ENCODE results near the gene CGNL1. TPM values are rescaled to one million over a fixed set of nuclear protein-coding genes. Genes with fewer than 3 reads are reported as not detected.

Gene CGNL1
- total RNA-seq, 1 experiment from 2014 or later = 34.6 TPM

GRCh38 chr15:57343048-57343447, 33.3 kb upstream of the CGNL1 start:
- no peak overlapping the region for H3K27ac ChIP-seq (ENCODE audit: insufficient read length, low read depth, low read length)
- H3K4me3 Mint-ChIP-seq = no peak overlapping the region
- H3K36me3 Mint-ChIP-seq (ENCODE audit: insufficient read depth in 1 of 3, low read depth in 3 of 3) = peaks cover 0 to 6% (median 5%) of the 10 kb centered on the region in 3 experiments; a peak in 4 of 7 replicates
- no peaks in the 10 kb centered on the region for H3K9me3 ChIP-seq (ENCODE audit: control insufficient read depth, low read depth, low read length)
- H3K79me2 ChIP-seq (ENCODE audit: insufficient read depth, low read length) = no peaks in the 10 kb centered on the region
- H3K14ac ChIP-seq (ENCODE audit: insufficient read depth, low read length) = no peak overlapping the region
- peak overlapping the region in 2 of 3 experiments; percentile 8 to 69; a peak in 2 of 7 replicates for H3K27ac Mint-ChIP-seq
- no peaks in the 10 kb centered on the region for H3K27me3 ChIP-seq (ENCODE audit: insufficient read depth, low read length)
- no peak overlapping the region for H2BK120ac ChIP-seq (ENCODE audit: low read depth, low read length, poor library complexity, severe bottlenecking)
- H2BK5ac ChIP-seq (ENCODE audit: insufficient read length, low read length) = no peak overlapping the region
- H2AFZ ChIP-seq (ENCODE audit: low read length) = no peak overlapping the region
- no peak overlapping the region for H2AK5ac ChIP-seq (ENCODE audit: insufficient read length, low read length)
- H3K9me3 Mint-ChIP-seq = peaks cover 4 to 5% of the 10 kb centered on the region in 2 experiments; a peak in 3 of 5 replicates
- DNase-seq = no peak
- H2BK12ac ChIP-seq (ENCODE audit: insufficient read length, low read depth, low read length) = no peak overlapping the region
- TF ChIP-seq, protein P1, sequence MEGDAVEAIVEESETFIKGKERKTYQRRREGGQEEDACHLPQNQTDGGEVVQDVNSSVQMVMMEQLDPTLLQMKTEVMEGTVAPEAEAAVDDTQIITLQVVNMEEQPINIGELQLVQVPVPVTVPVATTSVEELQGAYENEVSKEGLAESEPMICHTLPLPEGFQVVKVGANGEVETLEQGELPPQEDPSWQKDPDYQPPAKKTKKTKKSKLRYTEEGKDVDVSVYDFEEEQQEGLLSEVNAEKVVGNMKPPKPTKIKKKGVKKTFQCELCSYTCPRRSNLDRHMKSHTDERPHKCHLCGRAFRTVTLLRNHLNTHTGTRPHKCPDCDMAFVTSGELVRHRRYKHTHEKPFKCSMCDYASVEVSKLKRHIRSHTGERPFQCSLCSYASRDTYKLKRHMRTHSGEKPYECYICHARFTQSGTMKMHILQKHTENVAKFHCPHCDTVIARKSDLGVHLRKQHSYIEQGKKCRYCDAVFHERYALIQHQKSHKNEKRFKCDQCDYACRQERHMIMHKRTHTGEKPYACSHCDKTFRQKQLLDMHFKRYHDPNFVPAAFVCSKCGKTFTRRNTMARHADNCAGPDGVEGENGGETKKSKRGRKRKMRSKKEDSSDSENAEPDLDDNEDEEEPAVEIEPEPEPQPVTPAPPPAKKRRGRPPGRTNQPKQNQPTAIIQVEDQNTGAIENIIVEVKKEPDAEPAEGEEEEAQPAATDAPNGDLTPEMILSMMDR (conservative IDR thresholded peaks at IDR 0.05) = no peak
- no peak overlapping the region for H2BK20ac ChIP-seq (ENCODE audit: low read depth, low read length, poor library complexity, severe bottlenecking)
- H3T11ph ChIP-seq (ENCODE audit: low read length) = no peak overlapping the region
- no peaks in the 10 kb centered on the region for H3K79me1 ChIP-seq (ENCODE audit: insufficient read depth, low read depth, low read length, poor library complexity, severe bottlenecking)
- H3K4me1 ChIP-seq (ENCODE audit: insufficient read depth, low read length) = no peaks in the 10 kb centered on the region
- no peak overlapping the region for H3K4ac ChIP-seq (ENCODE audit: low read depth, low read length)
- no peak overlapping the region for H3K9ac ChIP-seq (ENCODE audit: extremely low read depth, insufficient read length, low read length)
- H3K4me1 Mint-ChIP-seq = peaks cover 24 to 29% of the 10 kb centered on the region in 2 experiments
- H4K91ac ChIP-seq (ENCODE audit: insufficient read length, low read depth, low read length) = no peak overlapping the region
- no peak overlapping the region for H3K23ac ChIP-seq (ENCODE audit: insufficient read length, low read depth, low read length)
- no CpG with 5 or more reads among the region's 7 CpGs for WGBS (ENCODE audit: extremely low coverage, insufficient read length, low lambda C conversion rate)
- H3K27me3 Mint-ChIP-seq (ENCODE audit: low read depth) = no peaks in the 10 kb centered on the region
- no peak overlapping the region for H3K18ac ChIP-seq (ENCODE audit: insufficient read length, low read depth, low read length)
- no peak overlapping the region for H4K8ac ChIP-seq (replicated peaks; ENCODE audit: insufficient read length, low read depth, low read length)
- no peaks in the 10 kb centered on the region for H4K20me1 ChIP-seq (ENCODE audit: control insufficient read depth, insufficient read depth, insufficient read length)
- H2BK15ac ChIP-seq (ENCODE audit: low read depth, low read length) = no peak overlapping the region
- no peak overlapping the region for H4K5ac ChIP-seq (ENCODE audit: insufficient read length, low read depth, low read length)
- H3K4me2 ChIP-seq (ENCODE audit: insufficient read depth, insufficient read length, low read length) = no peak overlapping the region
- no peaks in the 10 kb centered on the region for H3K23me2 ChIP-seq (ENCODE audit: insufficient read length, low read depth, low read length, poor library complexity, severe bottlenecking)
- no peak overlapping the region for H3K56ac ChIP-seq (ENCODE audit: insufficient read length, low read depth, low read length)
